ENCODE measurements around the gene ATOH1. TPM values are rescaled to one million over a fixed set of nuclear protein-coding genes. Genes with fewer than 3 reads are reported as not detected.

Gene ATOH1
- total RNA-seq, 3 donors from 2014 or later: not detected

GRCh38 chr4:93835929-93836328, 7.4 kb downstream of the ATOH1 start:
- no peaks in the 10 kb centered on the region for H3K4me1 ChIP-seq
- no peaks in the 10 kb centered on the region for H3K36me3 ChIP-seq
- no peak overlapping the region for H3K4me3 ChIP-seq
- intact Hi-C loops (cut with DNase I; ENCODE audit: low total_unique reads): no loop called here
- H3K9me3 ChIP-seq: no peaks in the 10 kb centered on the region
- H3K27ac ChIP-seq: no peak overlapping the region
- DNase-seq (ENCODE audit: low spot score in 2 of 2): no peak
- TF ChIP-seq POLR2AphosphoS5 (IDR thresholded peaks at IDR 0.05): no peak
- no peak for TF ChIP-seq CTCF (IDR thresholded peaks at IDR 0.05)
- no peak for TF ChIP-seq POLR2A (IDR thresholded peaks at IDR 0.05)
- peaks cover 0 to 52% of the 10 kb centered on the region in 2 donors for H3K27me3 ChIP-seq

GRCh38 chr4:93839704-93840103, 11.2 kb downstream of the ATOH1 start:
- Histone ChIP-seq H3K27me3 (peaks cover 0 to 20% of the 10 kb centered on the region in 2 donors), H3K36me3 (no peaks in the 10 kb centered on the region), H3K4me3 (no peak overlapping the region), H3K9me3 (no peaks in the 10 kb centered on the region), H3K4me1 (no peaks in the 10 kb centered on the region), H3K27ac (no peak overlapping the region)
- no peak for TF ChIP-seq CTCF (IDR thresholded peaks at IDR 0.05)
- TF ChIP-seq POLR2A (IDR thresholded peaks at IDR 0.05): no peak
- no peak for TF ChIP-seq POLR2AphosphoS5 (IDR thresholded peaks at IDR 0.05)
- intact Hi-C loops (cut with DNase I; ENCODE audit: low total_unique reads): no loop called here
- DNase-seq (ENCODE audit: low spot score in 2 of 2): no peak

GRCh38 chr4:93841803-93842345, 13.3 kb downstream of the ATOH1 start:
- peaks cover 0 to 6% of the 10 kb centered on the region in 2 donors for H3K27me3 ChIP-seq
- no peaks in the 10 kb centered on the region for H3K36me3 ChIP-seq
- no peaks in the 10 kb centered on the region for H3K4me1 ChIP-seq
- H3K4me3 ChIP-seq: no peak overlapping the region
- no peaks in the 10 kb centered on the region for H3K9me3 ChIP-seq
- no peak overlapping the region for H3K27ac ChIP-seq
- DNase-seq (ENCODE audit: low spot score in 2 of 2): no peak
- TF ChIP-seq POLR2AphosphoS5 (IDR thresholded peaks at IDR 0.05): no peak
- intact Hi-C loops (cut with DNase I; ENCODE audit: low total_unique reads): no loop called here

- TF ChIP-seq CTCF (IDR thresholded peaks at IDR 0.05) (no peak), POLR2A (IDR thresholded peaks at IDR 0.05) (no peak), POLR2AphosphoS5 (IDR thresholded peaks at IDR 0.05) (no peak)
- Histone ChIP-seq H3K4me1 (no peaks in the 10 kb centered on the region), H3K9me3 (no peaks in the 10 kb centered on the region), H3K36me3 (no peaks in the 10 kb centered on the region), H3K27me3 (peaks cover 0 to 11% of the 10 kb centered on the region in 2 donors), H3K27ac (no peak overlapping the region), H3K4me3 (no peak overlapping the region)
- intact Hi-C loops (cut with DNase I; ENCODE audit: low total_unique reads): no loop called here
- no peak for DNase-seq (ENCODE audit: low spot score in 2 of 2)
Measured at GRCh38 chr4:93842601-93843252, 14.2 kb downstream of the ATOH1 start.

- TF ChIP-seq POLR2A (IDR thresholded peaks at IDR 0.05): no peak
- TF ChIP-seq CTCF (IDR thresholded peaks at IDR 0.05): no peak
- TF ChIP-seq POLR2AphosphoS5 (IDR thresholded peaks at IDR 0.05): no peak
Measured at GRCh38 chr4:93843772-93844171, 15.2 kb downstream of the ATOH1 start.

More at GRCh38 chr4:93843772-93844171, 15.2 kb downstream of the ATOH1 start:
- Histone ChIP-seq H3K9me3 (no peaks in the 10 kb centered on the region), H3K36me3 (no peaks in the 10 kb centered on the region), H3K27ac (no peak overlapping the region), H3K4me3 (no peak overlapping the region), H3K27me3 (peaks cover 0 to 12% of the 10 kb centered on the region in 2 donors), H3K4me1 (no peaks in the 10 kb centered on the region)
- no peak for DNase-seq (ENCODE audit: low spot score in 2 of 2)
- intact Hi-C loops (cut with DNase I; ENCODE audit: low total_unique reads): no loop called here

Measured in breast epithelium (tissue), 4 donors.